H9 (cell line): ENCODE results near the gene PLXNA2. TPM values are rescaled to one million over a fixed set of nuclear protein-coding genes. Genes with fewer than 3 reads are reported as not detected.

ENCODE experiments used
- DNase-seq: peaks from one replicate; pipeline ENCODE4 v3.0.0-alpha.2; 2017
- H2AFZ ChIP-seq: one replicate; pipeline ENCODE4 v1.6.1; 2013; ENCODE audit warnings: mild to moderate bottlenecking, low read length, control low read depth, moderate library complexity
- H2AK5ac ChIP-seq: 2 replicates; pipeline ENCODE4 v1.6.1; 2013; ENCODE audit warnings: low read length, control low read depth, mixed read lengths; ENCODE audit not compliant: insufficient read length
- H2BK120ac ChIP-seq: one replicate; pipeline ENCODE4 v1.6.1; 2013; ENCODE audit warnings: low read depth, mild to moderate bottlenecking, low read length, control low read depth, inconsistent platforms; ENCODE audit not compliant: poor library complexity, severe bottlenecking
- H2BK12ac ChIP-seq: 2 replicates; pipeline ENCODE4 v1.6.1; 2013; ENCODE audit warnings: low read length, control low read depth, mixed read lengths, low read depth; ENCODE audit not compliant: insufficient read length
- H2BK15ac ChIP-seq: 2 replicates; pipeline ENCODE4 v1.6.1; 2013; ENCODE audit warnings: low read depth, low read length, control low read depth
- H2BK20ac ChIP-seq: one replicate; pipeline ENCODE4 v1.6.1; 2013; ENCODE audit warnings: low read depth, mild to moderate bottlenecking, low read length, control low read depth, inconsistent platforms; ENCODE audit not compliant: poor library complexity, severe bottlenecking
- H2BK5ac ChIP-seq: 2 replicates; pipeline ENCODE4 v1.6.1; 2013; ENCODE audit warnings: low read length, control low read depth, mixed read lengths; ENCODE audit not compliant: insufficient read length
- H3K14ac ChIP-seq: 2 replicates; pipeline ENCODE4 v1.6.1; 2013; ENCODE audit warnings: low read length, control low read depth; ENCODE audit not compliant: insufficient read depth
- H3K18ac ChIP-seq: 2 replicates; pipeline ENCODE4 v1.6.1; 2013; ENCODE audit warnings: low read depth, mild to moderate bottlenecking, mixed read lengths, low read length, control low read depth; ENCODE audit not compliant: insufficient read length
- H3K23ac ChIP-seq: 2 replicates; pipeline ENCODE4 v1.6.1; 2013; ENCODE audit warnings: low read length, control low read depth, mixed read lengths, low read depth; ENCODE audit not compliant: insufficient read length
- H3K23me2 ChIP-seq: 2 replicates; pipeline ENCODE4 v1.6.1; 2013; ENCODE audit warnings: low read depth, mild to moderate bottlenecking, mixed read lengths, low read length, control low read depth; ENCODE audit not compliant: insufficient read length, poor library complexity, severe bottlenecking
- H3K27ac ChIP-seq: 2 replicates; pipeline ENCODE4 v1.5.1; 2013; ENCODE audit warnings: low read length, control low read depth, mixed read lengths, low read depth; ENCODE audit not compliant: insufficient read length
- H3K27me3 ChIP-seq: 2 replicates; pipeline ENCODE4 v1.6.1; 2013; ENCODE audit warnings: low read length, control low read depth, inconsistent platforms; ENCODE audit not compliant: insufficient read depth
- H3K4ac ChIP-seq: 2 replicates; pipeline ENCODE4 v1.6.1; 2013; ENCODE audit warnings: low read depth, mild to moderate bottlenecking, control low read depth, inconsistent platforms, low read length, moderate library complexity
- H3K4me1 ChIP-seq: 2 replicates; pipeline ENCODE4 v1.6.1; 2013; ENCODE audit warnings: low read length, control low read depth, inconsistent platforms; ENCODE audit not compliant: insufficient read depth
- H3K4me2 ChIP-seq: 2 replicates; pipeline ENCODE4 v1.6.1; 2013; ENCODE audit warnings: low read length, control low read depth, mixed read lengths; ENCODE audit not compliant: insufficient read length, insufficient read depth
- H3K56ac ChIP-seq: 2 replicates; pipeline ENCODE4 v1.6.1; 2013; ENCODE audit warnings: low read depth, mild to moderate bottlenecking, mixed read lengths, low read length, control low read depth; ENCODE audit not compliant: insufficient read length
- H3K79me1 ChIP-seq: 2 replicates; pipeline ENCODE4 v1.6.1; 2013; ENCODE audit warnings: low read depth, mild to moderate bottlenecking, moderate library complexity, low read length, control low read depth, inconsistent platforms; ENCODE audit not compliant: insufficient read depth, poor library complexity, severe bottlenecking
- H3K79me2 ChIP-seq: 2 replicates; pipeline ENCODE4 v1.6.1; 2013; ENCODE audit warnings: low read length, control low read depth, inconsistent platforms; ENCODE audit not compliant: insufficient read depth
- H3K9ac ChIP-seq: 2 replicates; pipeline ENCODE4 v1.6.1; 2013; ENCODE audit warnings: low read length, control low read depth, mixed read lengths; ENCODE audit not compliant: insufficient read length; ENCODE audit errors: extremely low read depth
- H3K9me3 ChIP-seq: one replicate; pipeline ENCODE4 v1.6.1; 2013; ENCODE audit warnings: low read depth, low read length, inconsistent platforms; ENCODE audit not compliant: control insufficient read depth
- H3T11ph ChIP-seq: one replicate; pipeline ENCODE4 v1.6.1; 2013; ENCODE audit warnings: mild to moderate bottlenecking, low read length, control low read depth, inconsistent platforms
- H4K20me1 ChIP-seq: one replicate; pipeline ENCODE4 v1.6.1; 2013; ENCODE audit not compliant: control insufficient read depth, insufficient read length, insufficient read depth
- H4K5ac ChIP-seq: 2 replicates; pipeline ENCODE4 v1.6.1; 2013; ENCODE audit warnings: low read depth, mild to moderate bottlenecking, mixed read lengths, low read length, control low read depth; ENCODE audit not compliant: insufficient read length
- H4K8ac ChIP-seq: replicated peaks from 2 replicates; pipeline ENCODE4 v1.6.1; 2013; ENCODE audit warnings: low read length, control low read depth, mixed read lengths, low read depth; ENCODE audit not compliant: insufficient read length
- H4K91ac ChIP-seq: 2 replicates; pipeline ENCODE4 v1.6.1; 2013; ENCODE audit warnings: low read depth, mild to moderate bottlenecking, moderate library complexity, mixed read lengths, low read length, control low read depth; ENCODE audit not compliant: insufficient read length
- H3K27ac Mint-ChIP-seq, 3 experiments: 2 replicates in 2 of 3; 3 replicates in 1 of 3; pipeline ENCODE4 v1.8.0; 2020 to 2021; ENCODE audit warnings: mixed read lengths in 3 of 3, mild to moderate bottlenecking in 1 of 3, moderate library complexity in 1 of 3
- H3K27me3 Mint-ChIP-seq: 2 replicates; pipeline ENCODE4 v1.8.0; 2021; ENCODE audit warnings: low read depth, mild to moderate bottlenecking, moderate library complexity, mixed read lengths
- H3K36me3 Mint-ChIP-seq, 3 experiments: 2 replicates in 2 of 3; 3 replicates in 1 of 3; pipeline ENCODE4 v1.8.0; 2020 to 2021; ENCODE audit warnings: low read depth in 3 of 3, mixed read lengths in 3 of 3; ENCODE audit not compliant: insufficient read depth in 1 of 3
- H3K4me1 Mint-ChIP-seq, 2 experiments: 2 replicates each; pipeline ENCODE4 v1.8.0; 2020; ENCODE audit warnings: mixed read lengths in 2 of 2
- H3K4me3 Mint-ChIP-seq, 2 experiments: 2 replicates in 1 of 2; 3 replicates in 1 of 2; pipeline ENCODE4 v1.8.0; 2020 to 2021; ENCODE audit warnings: mild to moderate bottlenecking in 2 of 2, mixed read lengths in 2 of 2, moderate library complexity in 1 of 2
- H3K9me3 Mint-ChIP-seq, 2 experiments: 2 replicates in 1 of 2; 3 replicates in 1 of 2; pipeline ENCODE4 v1.8.0; 2020; ENCODE audit warnings: mild to moderate bottlenecking in 2 of 2, mixed read lengths in 2 of 2, moderate library complexity in 1 of 2
- CTCF ChIP-seq: fragments of 200-600 bp; sonication (generic); conservative IDR thresholded peaks from 3 replicates; pipeline ENCODE4 v1.8.0; 2021; ENCODE audit warnings: antibody characterized with exemption, mild to moderate bottlenecking
- WGBS: extraction: QIAGEN DNeasy Blood & Tissue Kit; methylation state at CpG from one replicate; pipeline ENCODE4 v1.1.7; 2013; ENCODE audit warnings: missing lambda C conversion rate, low lambda C conversion rate, mixed read lengths; ENCODE audit not compliant: insufficient read length; ENCODE audit errors: extremely low coverage; 5-methylcytosine and 5-hydroxymethylcytosine counted together
- total RNA-seq: library from RNA; stranded (reverse); gene quantifications from 2 replicates; pipeline ENCODE4 v1.2.1, GENCODE V29; 2021

The PLXNA2 gene
- total RNA-seq, 1 experiment from 2014 or later = 0.57 TPM

GRCh38 chr1:208211921-208212843 is 32.0 kb downstream of the PLXNA2 start:
- H3K4me1 Mint-ChIP-seq = peaks cover 8 to 10% of the 10 kb centered on the region in 2 experiments; a peak in 3 of 4 replicates
- no peak overlapping the region for H3K14ac ChIP-seq
- H2BK12ac ChIP-seq = no peak overlapping the region
- H3K9ac ChIP-seq = no peak overlapping the region
- H2BK5ac ChIP-seq = no peak overlapping the region
- H3K79me2 ChIP-seq = no peaks in the 10 kb centered on the region
- no peaks in the 10 kb centered on the region for H3K79me1 ChIP-seq
- no peak overlapping the region for H3K27ac ChIP-seq
- no peak overlapping the region for H3K18ac ChIP-seq
- no peak overlapping the region for H4K5ac ChIP-seq
- no peak overlapping the region for H3K23ac ChIP-seq
- TF ChIP-seq CTCF = no peak
- H2BK20ac ChIP-seq = no peak overlapping the region
- H3K4me3 Mint-ChIP-seq = no peak overlapping the region
- no peak overlapping the region for H2BK15ac ChIP-seq
- H4K91ac ChIP-seq = no peak overlapping the region
- H3K9me3 Mint-ChIP-seq = no peaks in the 10 kb centered on the region; a peak in 1 of 5 replicates
- H2AFZ ChIP-seq = no peak overlapping the region
- H3K9me3 ChIP-seq = no peaks in the 10 kb centered on the region
- no peak for DNase-seq
- no peaks in the 10 kb centered on the region for H3K4me1 ChIP-seq
- H3K27me3 Mint-ChIP-seq = peaks cover 1% of the 10 kb centered on the region
- H4K8ac ChIP-seq = no peak overlapping the region
- H2AK5ac ChIP-seq = no peak overlapping the region
- no peaks in the 10 kb centered on the region for H4K20me1 ChIP-seq
- no peak overlapping the region for H3K4ac ChIP-seq
- H3K36me3 Mint-ChIP-seq = no peaks in the 10 kb centered on the region
- H3K27ac Mint-ChIP-seq = no peak overlapping the region; a peak in 1 of 7 replicates
- H3K23me2 ChIP-seq = no peaks in the 10 kb centered on the region
- no CpG with 5 or more reads among the region's 8 CpGs for WGBS
- H2BK120ac ChIP-seq = no peak overlapping the region
- H3K27me3 ChIP-seq = no peaks in the 10 kb centered on the region
- no peak overlapping the region for H3K4me2 ChIP-seq
- H3K56ac ChIP-seq = no peak overlapping the region
- H3T11ph ChIP-seq = no peak overlapping the region
